ENCODE results near the gene PDE9A. TPM values are rescaled to one million over a fixed set of nuclear protein-coding genes. Genes with fewer than 3 reads are reported as not detected.
A peak's percentile ranks its signal among the peaks of the same experiment; 100 is the strongest.
"Not testable (repeated sequence)": the region's sequence is repeated elsewhere in the genome, so short reads cannot be mapped to it uniquely, and the experiment has no call there.

Gene PDE9A
- 0.12 TPM in 1 of 2 replicates, not detected in the other for total RNA-seq (2014; rRNA removed; shearing (Covaris generic); ENCODE audit: low replicate concordance)

DNA sequence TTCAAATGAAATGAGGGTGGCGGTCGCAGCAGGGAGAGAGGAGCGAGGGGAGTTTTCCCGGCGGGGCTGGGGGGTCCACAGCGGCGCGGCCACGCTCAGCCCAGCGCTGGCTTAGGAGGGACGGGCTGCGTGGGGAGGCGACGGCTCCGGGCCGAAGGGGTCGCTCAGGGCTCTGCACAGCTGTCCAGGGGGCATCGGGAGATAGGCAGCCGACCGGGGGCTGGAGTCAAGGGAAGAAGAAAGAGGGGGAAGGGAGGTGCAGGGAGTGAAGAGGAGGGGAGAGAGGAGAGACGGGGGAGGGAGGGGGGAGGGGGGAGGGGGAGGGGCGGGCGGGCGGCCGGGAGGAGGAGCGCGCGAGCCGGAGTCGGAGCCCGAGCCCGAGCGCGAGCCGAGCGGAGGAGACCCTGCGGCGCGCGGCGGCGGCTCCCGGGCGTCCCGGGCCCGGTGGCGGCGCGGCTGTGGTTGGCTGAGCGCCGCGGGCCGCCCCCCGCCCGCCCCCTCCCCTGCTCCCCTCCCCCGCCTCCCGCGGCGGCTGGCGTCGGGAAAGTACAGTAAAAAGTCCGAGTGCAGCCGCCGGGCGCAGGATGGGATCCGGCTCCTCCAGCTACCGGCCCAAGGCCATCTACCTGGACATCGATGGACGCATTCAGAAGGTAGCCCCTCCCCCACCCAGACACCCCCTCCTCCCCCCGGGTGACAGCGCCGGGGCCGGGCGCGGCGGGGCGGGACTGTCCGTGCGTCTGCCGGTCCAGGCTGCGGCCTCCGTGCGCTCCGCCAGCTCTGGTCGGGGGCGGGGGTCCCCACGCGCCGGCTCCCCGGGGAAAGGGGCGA lies at the start of gene PDE9A:
PDE9A (plus strand) TSS at position 391 of the 831 bp plus-strand sequence; CDS start at position 585, 194 bp downstream.
- DNase-seq, result no peak
- Histone ChIP-seq H3K36me3 (no peaks in the 10 kb centered on the region), H3K4me3 (peak within 1 kb of the TSS; percentile 10; the same call in 1 of the 2 replicates), H3K9me3 (no peaks in the 10 kb centered on the region), H3K27me3 (peaks cover 43% of the 10 kb centered on the region)

DNA sequence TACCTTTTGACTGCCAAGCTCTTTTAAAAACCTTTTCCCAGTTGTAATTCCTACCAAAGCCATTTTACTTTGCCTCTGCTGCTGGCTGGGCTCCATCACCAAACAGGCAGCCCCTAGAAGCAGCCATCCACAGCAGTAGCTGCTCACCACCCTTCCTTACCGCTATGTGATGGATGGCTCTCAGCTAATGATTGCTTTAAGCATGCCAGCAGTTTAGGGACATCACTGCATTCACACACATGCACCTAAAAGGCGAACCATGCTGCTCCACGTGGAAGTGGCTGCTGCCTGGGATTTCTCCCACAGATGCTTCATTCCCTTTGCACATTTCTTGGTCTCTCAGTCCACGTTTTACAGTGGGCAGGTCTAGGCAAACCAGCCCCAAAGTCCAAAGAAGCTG lies 46.3 kb upstream of the PDE9A start:
- Histone ChIP-seq H3K36me3 (no peaks in the 10 kb centered on the region), H3K27me3 (no peaks in the 10 kb centered on the region; the same call in none of the 2 replicates), H3K4me3 (no peak overlapping the region)

DNA sequence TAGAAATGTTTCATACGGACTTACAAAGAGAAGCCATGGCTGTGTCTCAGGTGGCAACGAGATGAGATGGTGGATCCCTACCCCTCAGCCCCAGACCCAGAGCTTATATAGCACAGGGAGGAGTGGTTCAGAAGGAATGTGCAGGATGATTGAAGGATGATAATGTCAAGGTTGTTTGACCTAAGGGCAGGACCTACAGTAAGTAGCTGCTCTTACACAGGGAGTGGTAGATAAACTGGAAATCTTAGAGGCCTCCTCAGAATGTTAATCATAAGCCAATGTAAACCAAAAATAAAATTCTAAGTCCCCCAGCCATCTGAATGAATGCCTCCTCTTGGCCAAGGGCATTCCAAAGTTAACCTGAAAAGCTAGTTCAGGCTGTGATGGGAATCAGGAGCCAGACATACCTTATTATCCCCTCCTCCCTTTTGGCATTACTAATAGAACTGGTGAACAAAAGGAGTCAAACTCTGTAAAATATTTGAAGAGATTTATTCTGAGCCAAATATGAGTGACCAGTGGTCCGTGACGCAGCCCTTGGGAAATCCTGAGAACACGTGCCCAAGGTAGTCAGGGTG lies 45.8 kb upstream of the PDE9A start:
- Histone ChIP-seq H3K9me3 (peaks cover 6% of the 10 kb centered on the region; the same call in 1 of the 2 replicates), H3K4me3 (no peak overlapping the region), H3K27me3 (no peaks in the 10 kb centered on the region; the same call in none of the 2 replicates), H3K36me3 (no peaks in the 10 kb centered on the region)
- no peak for DNase-seq

More for the DNA sequence above, 46.3 kb upstream of the PDE9A start:
- no peak for DNase-seq
- H3K9me3 ChIP-seq, result peaks cover 6% of the 10 kb centered on the region; the same call in 1 of the 2 replicates

DNA sequence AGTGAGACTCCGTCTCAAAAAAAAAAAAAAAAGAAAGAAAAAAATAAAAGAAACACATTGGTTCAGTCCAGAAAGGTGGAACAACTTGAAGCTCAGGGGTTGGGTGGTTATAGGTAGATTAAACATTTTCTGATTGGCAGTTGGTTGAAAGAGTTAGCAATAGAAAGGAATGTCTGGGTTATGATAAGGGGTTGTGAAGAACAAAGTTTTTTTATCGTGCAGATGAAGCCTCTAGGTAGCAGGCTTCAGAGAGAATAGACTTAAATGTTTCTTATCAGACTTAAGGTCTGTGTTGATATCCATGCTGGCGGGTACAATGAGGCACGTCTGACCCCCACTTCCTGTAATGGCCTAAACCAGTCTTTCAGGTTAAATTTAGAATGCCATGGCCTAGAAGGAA lies 45.0 kb upstream of the PDE9A start:
- Histone ChIP-seq H3K9me3 (peaks cover 6% of the 10 kb centered on the region; the same call in 1 of the 2 replicates), H3K27me3 (no peaks in the 10 kb centered on the region; the same call in none of the 2 replicates), H3K36me3 (no peaks in the 10 kb centered on the region), H3K4me3 (no peak overlapping the region)
- no peak for DNase-seq

DNA sequence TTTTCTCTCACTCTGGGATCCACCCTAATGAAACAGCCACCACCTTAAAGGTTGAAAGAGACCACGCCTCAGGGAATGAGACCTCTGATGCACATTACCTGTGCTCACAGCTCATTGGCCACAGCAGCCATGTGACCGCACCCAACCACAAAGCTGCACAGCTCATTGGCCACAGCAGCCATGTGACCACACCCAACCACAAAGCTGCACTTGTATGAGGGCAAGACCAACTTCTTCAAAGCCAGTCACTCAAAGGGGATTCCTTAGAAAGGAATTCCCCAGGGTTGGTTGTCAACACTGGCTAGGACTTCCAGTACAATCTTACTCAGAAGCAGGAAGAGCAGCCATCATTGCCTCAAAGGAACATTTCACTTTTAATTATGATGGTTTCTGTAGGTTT lies 43.6 kb upstream of the PDE9A start:
- Histone ChIP-seq H3K4me3 (no peak overlapping the region), H3K36me3 (no peaks in the 10 kb centered on the region), H3K27me3 (no peaks in the 10 kb centered on the region; the same call in none of the 2 replicates), H3K9me3 (peaks cover 3% of the 10 kb centered on the region; the same call in 1 of the 2 replicates)
- no peak for DNase-seq

DNA sequence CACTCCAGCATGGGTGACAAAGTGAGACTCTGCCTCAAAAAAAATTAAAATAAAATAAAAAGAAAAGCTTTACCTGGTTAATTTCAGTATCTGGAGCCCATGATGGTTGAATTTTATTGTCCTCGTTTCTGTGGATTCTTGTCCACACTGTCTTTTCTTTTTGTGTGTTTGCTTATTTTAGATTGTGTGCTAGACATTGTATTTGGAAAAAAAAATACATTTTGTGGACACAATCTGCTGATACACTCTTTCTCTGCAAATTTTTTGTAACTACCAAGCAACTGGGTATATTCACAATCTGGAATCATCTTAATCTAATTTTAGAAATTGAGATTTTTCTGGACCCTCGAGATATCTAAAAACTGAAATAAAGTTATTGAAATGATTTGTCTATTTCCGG lies 41.6 kb upstream of the PDE9A start:
- DNase-seq, result no peak
- Histone ChIP-seq H3K9me3 (no peaks in the 10 kb centered on the region; the same call in 1 of the 2 replicates), H3K36me3 (no peaks in the 10 kb centered on the region), H3K27me3 (peaks cover 8% of the 10 kb centered on the region), H3K4me3 (no peak overlapping the region)

DNA sequence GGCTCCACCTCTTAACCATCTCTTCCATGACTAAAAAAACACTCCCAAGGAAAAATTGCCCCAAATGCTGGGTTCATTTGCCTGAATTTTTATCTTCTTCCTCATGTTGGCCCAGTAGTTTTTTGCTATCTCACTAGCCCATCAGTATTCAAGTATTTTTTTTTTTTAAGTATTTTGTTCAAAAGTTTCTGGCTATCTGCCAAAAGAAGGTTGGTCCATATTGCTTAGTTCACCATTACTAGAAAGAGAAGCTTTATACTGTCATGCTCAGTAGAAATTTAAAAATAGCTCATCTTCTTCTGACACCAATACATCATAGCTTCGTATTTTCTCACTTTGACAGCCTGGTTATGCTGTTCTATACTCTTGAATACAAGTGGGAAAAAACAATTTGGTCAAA lies 41.0 kb upstream of the PDE9A start:
- Histone ChIP-seq H3K4me3 (no peak overlapping the region), H3K27me3 (peaks cover 9% of the 10 kb centered on the region)
- no peak for DNase-seq

DNA sequence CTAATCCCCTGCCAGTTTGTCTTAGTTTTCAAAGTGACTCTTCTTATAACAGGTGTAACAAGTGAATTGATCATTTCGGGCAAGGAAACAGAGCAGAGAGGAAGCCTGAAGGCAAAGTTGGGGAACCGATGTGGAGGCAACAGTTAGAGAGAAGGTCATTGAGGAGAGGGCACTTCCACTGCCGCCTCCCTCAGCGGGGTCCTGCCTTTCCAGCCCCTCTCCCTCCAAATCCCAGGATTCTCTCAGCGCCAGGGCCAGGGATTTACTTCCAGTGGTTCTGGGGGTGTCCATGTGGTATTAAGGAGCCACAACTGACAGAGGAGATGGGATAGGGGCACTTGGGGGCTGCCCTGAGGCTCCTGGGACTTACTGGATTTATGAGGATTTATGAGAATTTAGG lies 39.7 kb upstream of the PDE9A start:
- no peak for DNase-seq
- Histone ChIP-seq H3K36me3 (no peaks in the 10 kb centered on the region), H3K9me3 (no peaks in the 10 kb centered on the region; the same call in 1 of the 2 replicates), H3K4me3 (no peak overlapping the region), H3K27me3 (peaks cover 19% of the 10 kb centered on the region)

More for the DNA sequence above, 41.0 kb upstream of the PDE9A start:
- Histone ChIP-seq H3K9me3 (no peaks in the 10 kb centered on the region; the same call in 1 of the 2 replicates), H3K36me3 (no peaks in the 10 kb centered on the region)

DNA sequence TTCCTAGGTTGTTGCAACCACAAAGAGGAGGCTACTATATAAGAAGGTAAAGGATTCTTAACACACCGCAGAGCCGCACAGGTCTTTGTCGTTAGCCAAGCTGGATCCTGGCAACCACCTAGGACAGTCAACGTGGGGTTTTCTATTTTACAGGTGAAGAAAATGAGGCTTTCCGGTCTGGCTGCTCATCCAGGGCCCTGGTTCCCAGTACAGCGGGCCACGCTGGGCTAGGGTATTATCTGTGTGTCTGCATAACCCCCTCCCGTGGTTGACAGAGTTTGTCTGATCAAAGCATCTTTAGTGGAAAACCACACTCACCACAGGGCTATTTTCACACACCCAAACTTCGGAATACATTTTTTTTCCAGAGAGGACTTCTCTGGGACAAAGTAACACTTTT lies 39.0 kb upstream of the PDE9A start:
- no peak for DNase-seq
- no peaks in the 10 kb centered on the region; the same call in 1 of the 2 replicates for H3K9me3 ChIP-seq
- H3K4me3 ChIP-seq, result no peak overlapping the region
- no peaks in the 10 kb centered on the region for H3K36me3 ChIP-seq
- H3K27me3 ChIP-seq, result peaks cover 23% of the 10 kb centered on the region

DNA sequence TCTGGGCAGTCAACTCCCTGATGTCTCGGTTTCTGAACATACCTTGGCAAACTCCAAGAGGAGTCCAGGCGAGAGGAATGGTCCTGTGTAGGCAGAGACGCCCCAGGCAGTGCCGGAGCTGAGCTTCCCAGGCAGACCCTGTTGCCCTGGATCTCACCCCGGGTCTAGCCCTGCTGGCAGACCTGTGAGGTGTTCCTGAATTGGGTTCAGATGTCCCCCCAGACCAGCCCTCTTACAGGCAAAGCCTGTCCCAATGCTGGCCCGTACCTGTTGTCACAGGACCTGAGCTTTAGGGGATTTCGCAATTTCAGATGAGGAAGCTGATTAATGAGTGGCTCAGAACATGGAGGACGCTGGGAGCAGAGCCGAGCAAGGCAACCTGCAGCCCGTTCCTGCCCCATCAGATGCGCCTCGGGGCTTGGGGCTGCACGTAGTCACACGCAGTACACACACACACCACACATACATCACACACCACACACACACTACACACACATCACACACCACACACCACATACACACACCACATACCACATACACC lies 38.5 kb upstream of the PDE9A start:
- no peaks in the 10 kb centered on the region for H3K36me3 ChIP-seq
- H3K27me3 ChIP-seq, result peaks cover 23% of the 10 kb centered on the region
- H3K4me3 ChIP-seq, result no peak overlapping the region
- peak; percentile 47 for DNase-seq
- H3K9me3 ChIP-seq, result no peaks in the 10 kb centered on the region; the same call in 1 of the 2 replicates

DNA sequence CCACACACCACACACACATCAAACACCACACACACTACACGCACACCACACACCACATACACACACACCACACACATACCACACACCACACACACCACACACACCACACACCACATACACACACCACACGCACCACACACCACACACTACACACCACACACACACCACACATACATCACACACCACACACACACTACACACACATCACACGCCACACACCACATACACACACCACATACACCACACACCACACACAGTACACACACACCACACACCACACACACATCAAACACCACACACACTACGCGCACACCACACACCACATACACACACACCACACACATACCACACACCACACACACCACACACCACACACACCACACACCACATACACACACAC lies 38.0 kb upstream of the PDE9A start:
- not testable (repeated sequence) for H3K36me3 ChIP-seq, H3K4me3 ChIP-seq, DNase-seq, H3K9me3 ChIP-seq
- H3K27me3 ChIP-seq, result peaks cover 23% of the 10 kb centered on the region

DNA sequence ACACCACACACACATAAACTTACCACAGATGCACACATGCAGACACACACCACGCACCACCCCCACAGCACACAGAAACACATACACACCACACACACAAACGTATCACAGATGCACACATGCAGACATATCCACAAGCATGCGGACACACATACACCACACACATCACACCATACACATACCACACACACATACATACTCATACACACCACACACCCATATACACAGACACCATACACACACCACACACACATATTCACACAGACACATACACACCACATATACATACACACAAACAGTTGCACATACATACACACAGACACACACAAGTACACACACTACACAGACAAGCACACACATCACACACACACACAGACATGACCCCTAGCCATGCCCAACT lies 37.5 kb upstream of the PDE9A start:
- DNase-seq, result no peak
- H3K4me3 ChIP-seq, result no peak overlapping the region
- H3K9me3 ChIP-seq, result no peaks in the 10 kb centered on the region; the same call in 1 of the 2 replicates
- no peaks in the 10 kb centered on the region for H3K36me3 ChIP-seq
- H3K27me3 ChIP-seq, result peaks cover 23% of the 10 kb centered on the region

DNA sequence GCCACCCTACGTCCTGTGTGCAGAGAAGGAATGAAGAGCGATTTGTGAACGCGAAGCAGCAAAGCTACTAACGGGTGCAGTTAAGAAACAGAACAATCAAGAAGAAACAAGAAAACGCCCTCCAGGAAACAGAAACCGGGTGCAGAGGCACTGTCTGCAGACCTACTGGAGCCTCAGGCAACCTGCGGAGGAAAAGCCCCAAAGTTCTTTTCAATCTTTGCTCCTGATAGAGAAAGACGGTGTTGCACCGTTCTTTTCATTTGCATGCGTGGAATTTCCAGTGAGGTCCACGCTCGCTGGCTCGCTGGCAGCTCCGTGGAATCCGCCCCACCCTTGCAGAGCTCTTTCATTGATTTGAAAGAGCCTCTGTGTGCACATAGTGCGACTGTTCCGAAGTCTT lies 37.0 kb upstream of the PDE9A start:
- DNase-seq, result no peak
- H3K4me3 ChIP-seq, result no peak overlapping the region
- no peaks in the 10 kb centered on the region; the same call in 1 of the 2 replicates for H3K9me3 ChIP-seq
- no peaks in the 10 kb centered on the region for H3K36me3 ChIP-seq
- peaks cover 23% of the 10 kb centered on the region for H3K27me3 ChIP-seq

DNA sequence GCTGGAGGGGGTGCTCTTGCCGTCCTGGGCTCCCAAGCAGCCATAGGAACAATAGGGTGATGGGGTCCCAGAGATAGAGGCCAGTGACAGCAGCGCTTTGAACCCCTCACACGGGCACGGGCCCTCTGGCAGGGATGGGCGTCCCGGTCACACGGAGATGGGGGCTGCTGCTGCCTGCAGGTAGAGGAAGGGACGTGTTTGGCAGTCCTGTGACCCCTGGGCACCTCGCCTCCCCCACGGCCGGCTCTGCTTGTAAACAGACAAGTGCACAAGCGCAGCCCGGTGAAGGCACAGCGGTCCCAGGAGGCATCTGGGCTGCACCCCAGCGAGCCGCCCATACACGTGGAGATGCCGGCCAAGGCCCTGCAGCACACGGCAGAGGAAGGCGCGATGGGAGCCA lies 36.5 kb upstream of the PDE9A start:
- DNase-seq, result no peak
- no peaks in the 10 kb centered on the region; the same call in 1 of the 2 replicates for H3K9me3 ChIP-seq
- H3K4me3 ChIP-seq, result no peak overlapping the region
- H3K36me3 ChIP-seq, result no peaks in the 10 kb centered on the region
- H3K27me3 ChIP-seq, result peaks cover 23% of the 10 kb centered on the region

DNA sequence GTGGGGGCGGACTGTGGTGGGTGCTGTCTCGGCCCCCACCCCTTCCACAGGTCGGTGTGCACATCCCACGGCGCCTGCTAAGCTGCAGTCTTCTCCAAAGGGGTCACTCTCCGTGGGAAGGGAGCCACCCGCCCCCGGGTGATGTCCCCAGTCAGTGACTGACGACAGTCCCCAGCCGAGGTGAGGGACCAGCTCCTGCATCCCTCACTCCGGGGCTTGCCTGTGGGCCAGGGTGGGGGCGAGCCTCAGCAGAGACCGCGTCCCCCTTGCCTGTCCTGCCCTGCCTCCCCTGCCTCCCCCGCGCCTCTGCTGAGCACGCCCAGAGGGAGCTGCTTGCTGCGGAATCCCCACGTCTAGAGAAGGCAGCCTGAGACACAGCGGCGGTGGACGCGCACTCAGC lies 35.9 kb upstream of the PDE9A start:
- Histone ChIP-seq H3K36me3 (no peaks in the 10 kb centered on the region), H3K4me3 (no peak overlapping the region), H3K9me3 (no peaks in the 10 kb centered on the region; the same call in 1 of the 2 replicates), H3K27me3 (peaks cover 28% of the 10 kb centered on the region)
- no peak for DNase-seq

DNA sequence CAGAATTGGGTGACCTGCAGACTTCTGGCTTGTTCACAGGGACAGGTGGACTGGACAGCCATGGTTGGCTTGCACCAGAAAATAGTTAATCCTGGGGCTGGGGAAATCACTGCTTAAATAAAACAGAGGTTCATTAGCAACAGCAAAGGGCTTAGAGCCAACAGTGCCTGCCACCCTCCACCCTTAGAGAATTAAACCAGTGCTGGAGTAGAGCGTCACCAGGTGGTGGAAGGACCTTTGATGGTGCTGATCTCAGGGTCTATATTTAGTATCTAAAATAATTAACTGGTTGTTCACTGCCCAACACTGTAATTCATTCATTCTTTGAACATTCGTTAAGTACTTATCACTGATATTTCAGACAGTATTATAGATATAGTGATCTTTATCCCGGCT lies 34.7 kb upstream of the PDE9A start:
- DNase-seq, result no peak
- no peaks in the 10 kb centered on the region; the same call in 1 of the 2 replicates for H3K9me3 ChIP-seq
- peaks cover 29% of the 10 kb centered on the region for H3K27me3 ChIP-seq
- H3K4me3 ChIP-seq, result no peak overlapping the region
- no peaks in the 10 kb centered on the region for H3K36me3 ChIP-seq

DNA sequence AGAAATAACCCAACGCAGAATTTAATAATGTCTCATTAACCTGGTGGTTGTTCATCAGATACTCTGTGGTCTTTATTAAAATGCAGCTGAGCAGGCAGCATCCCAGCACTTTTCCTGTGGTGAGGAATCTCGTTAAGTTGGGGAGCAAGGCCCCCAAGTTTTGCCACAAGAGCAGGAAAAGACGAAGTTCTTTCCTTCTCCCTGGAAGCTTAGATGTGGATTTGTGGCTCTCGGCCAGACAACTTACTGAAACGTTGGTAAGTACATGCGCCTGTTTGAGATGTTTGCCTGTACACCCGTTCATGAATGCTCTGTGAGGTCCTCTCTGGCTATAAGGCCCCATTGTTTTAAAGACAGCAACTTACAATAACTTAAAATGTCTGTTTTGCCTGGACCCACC lies 34.3 kb upstream of the PDE9A start:
- peaks cover 31% of the 10 kb centered on the region for H3K27me3 ChIP-seq
- H3K36me3 ChIP-seq, result no peaks in the 10 kb centered on the region
- no peaks in the 10 kb centered on the region; the same call in 1 of the 2 replicates for H3K9me3 ChIP-seq
- no peak overlapping the region for H3K4me3 ChIP-seq
- DNase-seq, result no peak
